Stomach (tissue), 4 donors: ENCODE measurements around the gene OPRL1.

Experiments
- CTCF ChIP-seq, 7 experiments: fragments of 450-650 bp in 4 of 7; fragments of 200-600 bp in 3 of 7; sonication (generic) in 3 of 7; IDR thresholded peaks; one replicate each; pipeline ENCODE4 v1.5.1; 2016 to 2019; ENCODE audit warnings: antibody characterized with exemption in 7 of 7, control low read depth in 2 of 7, mild to moderate bottlenecking in 1 of 7
- EP300 ChIP-seq: sonication (generic); formaldehyde crosslinking; IDR thresholded peaks from one replicate; pipeline ENCODE4 v1.6.1; 2017; ENCODE audit warnings: antibody characterized with exemption
- POLR2A ChIP-seq, 4 donors: fragments of 450-650 bp; IDR thresholded peaks; one replicate each; pipeline ENCODE4 v1.6.1; 2016; ENCODE audit warnings: antibody characterized with exemption in 4 of 4, control low read depth in 2 of 4, mild to moderate bottlenecking in 1 of 4, moderate library complexity in 1 of 4
- POLR2AphosphoS5 ChIP-seq, 3 donors: sonication (generic); formaldehyde crosslinking; IDR thresholded peaks; one replicate each; pipeline ENCODE4 v1.6.1; 2016; ENCODE audit warnings: antibody characterized with exemption in 3 of 3

- TF ChIP-seq POLR2A (IDR thresholded peaks at IDR 0.05): no peak
- TF ChIP-seq CTCF (IDR thresholded peaks at IDR 0.05): no peak
- no peak for TF ChIP-seq EP300
- no peak for TF ChIP-seq POLR2AphosphoS5 (IDR thresholded peaks at IDR 0.05)
These were observed 5.6 kb upstream of the OPRL1 start for GRCh38 chr20:64074184-64074789.
